ENCODE results near the gene PCDHGB6.
"Not testable (repeated sequence)": the region's sequence is repeated elsewhere in the genome, so short reads cannot be mapped to it uniquely, and the experiment has no call there.

DNA sequence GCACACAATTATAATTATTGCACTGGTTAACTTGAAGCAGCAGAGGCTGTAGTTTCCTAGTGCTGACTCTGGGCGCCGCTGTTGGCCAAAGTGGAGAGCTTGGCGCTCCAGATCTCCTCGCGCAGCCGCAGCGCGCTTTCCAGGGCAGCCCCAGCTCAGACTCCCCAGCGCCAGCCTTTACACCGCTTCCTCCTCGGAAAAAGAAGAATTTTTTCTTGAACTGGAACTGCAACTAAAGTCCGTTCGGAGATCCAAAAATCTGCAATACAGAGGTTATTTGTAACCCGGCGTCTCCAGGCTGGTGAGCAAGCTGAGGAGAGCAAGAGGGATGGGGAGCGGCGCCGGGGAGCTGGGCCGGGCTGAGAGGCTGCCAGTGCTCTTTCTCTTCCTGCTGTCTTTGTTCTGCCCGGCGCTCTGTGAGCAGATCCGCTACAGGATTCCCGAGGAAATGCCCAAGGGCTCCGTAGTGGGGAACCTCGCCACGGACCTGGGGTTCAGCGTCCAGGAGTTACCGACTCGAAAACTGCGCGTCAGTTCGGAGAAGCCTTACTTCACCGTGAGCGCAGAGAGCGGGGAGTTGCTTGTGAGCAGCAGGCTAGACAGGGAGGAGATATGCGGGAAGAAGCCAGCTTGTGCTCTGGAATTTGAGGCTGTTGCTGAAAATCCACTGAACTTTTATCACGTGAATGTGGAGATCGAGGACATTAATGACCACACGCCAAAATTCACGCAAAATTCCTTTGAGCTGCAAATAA lies 20.1 kb upstream of the PCDHGB6 start, which contains the start of gene PCDHGB4:
- TF ChIP-seq POLR2A (IDR thresholded peaks at IDR 0.05; ENCODE audit: extremely low read depth, insufficient read length): not testable (repeated sequence)
- TF ChIP-seq, protein P1, sequence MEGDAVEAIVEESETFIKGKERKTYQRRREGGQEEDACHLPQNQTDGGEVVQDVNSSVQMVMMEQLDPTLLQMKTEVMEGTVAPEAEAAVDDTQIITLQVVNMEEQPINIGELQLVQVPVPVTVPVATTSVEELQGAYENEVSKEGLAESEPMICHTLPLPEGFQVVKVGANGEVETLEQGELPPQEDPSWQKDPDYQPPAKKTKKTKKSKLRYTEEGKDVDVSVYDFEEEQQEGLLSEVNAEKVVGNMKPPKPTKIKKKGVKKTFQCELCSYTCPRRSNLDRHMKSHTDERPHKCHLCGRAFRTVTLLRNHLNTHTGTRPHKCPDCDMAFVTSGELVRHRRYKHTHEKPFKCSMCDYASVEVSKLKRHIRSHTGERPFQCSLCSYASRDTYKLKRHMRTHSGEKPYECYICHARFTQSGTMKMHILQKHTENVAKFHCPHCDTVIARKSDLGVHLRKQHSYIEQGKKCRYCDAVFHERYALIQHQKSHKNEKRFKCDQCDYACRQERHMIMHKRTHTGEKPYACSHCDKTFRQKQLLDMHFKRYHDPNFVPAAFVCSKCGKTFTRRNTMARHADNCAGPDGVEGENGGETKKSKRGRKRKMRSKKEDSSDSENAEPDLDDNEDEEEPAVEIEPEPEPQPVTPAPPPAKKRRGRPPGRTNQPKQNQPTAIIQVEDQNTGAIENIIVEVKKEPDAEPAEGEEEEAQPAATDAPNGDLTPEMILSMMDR (IDR thresholded peaks at IDR 0.05; ENCODE audit: low read depth, low read length): not testable (repeated sequence)
